ENCODE measurements around the gene LMF1. TPM values are rescaled to one million over a fixed set of nuclear protein-coding genes. Genes with fewer than 3 reads are reported as not detected.

LMF1 gene
- total RNA-seq, 4 donors from 2014 or later = 14.9 to 33.7 (median 27.1) TPM

DNA sequence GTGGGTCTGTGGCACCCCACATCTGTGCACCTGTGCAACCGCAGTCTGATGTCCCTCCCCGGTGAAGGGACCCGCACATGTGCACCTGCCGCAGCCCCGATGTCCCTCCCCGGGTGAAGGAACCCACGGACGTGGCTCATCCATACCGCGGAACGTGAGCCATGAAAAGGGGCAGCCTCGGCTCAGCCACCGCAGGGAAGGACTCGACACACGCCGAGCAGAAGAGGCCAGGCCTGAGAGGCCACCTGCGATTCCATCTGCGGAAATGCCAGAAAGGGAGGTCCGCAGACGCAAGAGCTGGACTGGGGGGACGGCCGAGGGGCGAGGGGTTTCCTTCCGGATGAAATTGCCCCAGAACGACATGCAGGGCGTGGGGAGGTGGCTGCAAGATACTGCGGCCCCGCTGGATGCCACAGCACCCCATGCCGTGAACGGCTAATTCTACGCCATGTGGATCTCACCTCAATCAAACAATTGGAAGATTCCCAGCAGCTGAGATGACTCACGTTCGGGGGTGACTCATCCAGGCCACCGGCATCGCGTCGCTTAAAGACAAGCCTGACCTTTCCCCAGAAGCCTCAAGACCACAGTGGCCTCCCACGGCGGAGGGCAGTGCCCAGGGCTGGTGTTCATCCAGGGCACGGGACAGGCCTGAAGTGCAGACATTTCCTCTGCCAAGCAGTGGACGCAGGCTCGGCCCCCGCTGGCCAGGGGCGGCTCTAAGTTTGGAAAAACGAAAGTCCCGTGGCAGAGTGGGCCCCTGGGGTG is 31.8 kb upstream of the LMF1 start:
- TF ChIP-seq, protein P1, sequence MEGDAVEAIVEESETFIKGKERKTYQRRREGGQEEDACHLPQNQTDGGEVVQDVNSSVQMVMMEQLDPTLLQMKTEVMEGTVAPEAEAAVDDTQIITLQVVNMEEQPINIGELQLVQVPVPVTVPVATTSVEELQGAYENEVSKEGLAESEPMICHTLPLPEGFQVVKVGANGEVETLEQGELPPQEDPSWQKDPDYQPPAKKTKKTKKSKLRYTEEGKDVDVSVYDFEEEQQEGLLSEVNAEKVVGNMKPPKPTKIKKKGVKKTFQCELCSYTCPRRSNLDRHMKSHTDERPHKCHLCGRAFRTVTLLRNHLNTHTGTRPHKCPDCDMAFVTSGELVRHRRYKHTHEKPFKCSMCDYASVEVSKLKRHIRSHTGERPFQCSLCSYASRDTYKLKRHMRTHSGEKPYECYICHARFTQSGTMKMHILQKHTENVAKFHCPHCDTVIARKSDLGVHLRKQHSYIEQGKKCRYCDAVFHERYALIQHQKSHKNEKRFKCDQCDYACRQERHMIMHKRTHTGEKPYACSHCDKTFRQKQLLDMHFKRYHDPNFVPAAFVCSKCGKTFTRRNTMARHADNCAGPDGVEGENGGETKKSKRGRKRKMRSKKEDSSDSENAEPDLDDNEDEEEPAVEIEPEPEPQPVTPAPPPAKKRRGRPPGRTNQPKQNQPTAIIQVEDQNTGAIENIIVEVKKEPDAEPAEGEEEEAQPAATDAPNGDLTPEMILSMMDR (IDR thresholded peaks at IDR 0.05) = no peak
- DNase-seq (ENCODE audit: low spot score) (peak; percentile 43), ATAC-seq (ENCODE audit: low FRiP score) (peak; percentile 49)

DNA sequence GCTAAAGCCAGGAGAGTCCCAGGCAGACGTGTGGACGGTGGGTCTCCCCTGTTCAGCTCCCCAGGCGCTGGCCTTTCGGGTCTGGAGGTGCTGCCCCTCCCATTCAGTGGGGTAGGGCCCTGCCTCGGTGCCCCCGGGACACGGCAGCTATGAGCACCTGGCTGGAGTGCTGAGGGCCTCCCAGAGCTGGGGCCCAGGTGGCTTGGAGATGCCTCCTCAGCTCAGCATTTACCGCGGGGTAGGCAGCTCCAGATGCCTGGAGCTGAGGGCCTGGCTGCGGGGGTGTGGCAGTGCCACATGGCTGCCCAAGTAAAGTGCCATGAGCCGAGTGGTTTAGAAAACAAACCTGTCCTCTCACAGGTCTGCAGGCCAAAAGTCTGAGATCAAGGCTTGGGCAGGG is 30.3 kb upstream of the LMF1 start:
- ATAC-seq (ENCODE audit: low FRiP score) (no peak), DNase-seq (ENCODE audit: low spot score) (no peak)
- TF ChIP-seq, protein P1 (IDR thresholded peaks at IDR 0.05) = no peak

DNA sequence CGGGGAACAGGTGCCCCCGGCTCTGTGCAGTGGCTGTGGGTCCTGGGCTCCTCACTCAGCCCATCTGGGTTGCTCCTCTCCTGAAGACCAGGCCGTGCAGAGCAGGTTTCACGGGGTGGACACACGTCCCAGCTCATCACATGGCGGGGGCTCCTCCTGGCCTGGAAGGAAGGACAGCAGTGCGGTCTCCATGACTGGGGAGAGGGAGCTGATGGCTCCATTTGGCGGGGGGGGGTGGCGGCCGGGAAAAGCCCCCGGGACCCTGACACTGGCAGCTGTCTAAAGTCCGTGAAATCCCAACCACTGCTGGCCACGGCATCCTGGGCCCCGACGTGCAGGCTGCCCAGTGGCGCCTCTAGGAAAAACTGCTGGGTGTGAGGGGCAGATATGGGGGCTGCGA is 29.8 kb upstream of the LMF1 start:
- ATAC-seq (ENCODE audit: low FRiP score) (no peak), DNase-seq (ENCODE audit: low spot score) (no peak)
- TF ChIP-seq, protein P1 (IDR thresholded peaks at IDR 0.05) = no peak

- no peak for DNase-seq (ENCODE audit: low spot score)
- TF ChIP-seq, protein P1 (IDR thresholded peaks at IDR 0.05) = no peak
- ATAC-seq (ENCODE audit: low FRiP score) = no peak
Observed at GRCh38 chr16:999677-1000076, 28.9 kb upstream of the LMF1 start.

GRCh38 chr16:998615-999014 is 27.8 kb upstream of the LMF1 start:
- ATAC-seq (ENCODE audit: low FRiP score) (no peak), DNase-seq (ENCODE audit: low spot score) (no peak)
- TF ChIP-seq, protein P1 (IDR thresholded peaks at IDR 0.05) = no peak

- TF ChIP-seq, protein P1 (IDR thresholded peaks at IDR 0.05) = no peak
- ATAC-seq (ENCODE audit: low FRiP score) (no peak), DNase-seq (ENCODE audit: low spot score) (no peak)
Observed at GRCh38 chr16:998211-998610, 27.4 kb upstream of the LMF1 start.

- TF ChIP-seq, protein P1 (IDR thresholded peaks at IDR 0.05) = no peak
- ATAC-seq (ENCODE audit: low FRiP score) (peak; percentile 48), DNase-seq (ENCODE audit: low spot score) (no peak)
Observed at GRCh38 chr16:997440-998051, 26.8 kb upstream of the LMF1 start.
